GM12878 (cell line): ENCODE measurements around the gene TNIP3. TPM values are rescaled to one million over a fixed set of nuclear protein-coding genes. Genes with fewer than 3 reads are reported as not detected.

ENCODE experiments used
- ATAC-seq: fragments of 200-7000 bp; cut with Tn5 transposase; 3 replicates; pipeline ENCODE4 v1.9.1; 2020; ENCODE audit warnings: mild to moderate bottlenecking, moderate library complexity
- BruUV-seq: library from RNA; stranded (reverse); fragments of 400-500 nt; replicated peaks from 2 replicates; lab custom pipeline; 2021; lab: Mats Ljungman, UMichigan
- CTCF ChIA-PET: fragments of 300-600 bp; sonication (Branson Sonifier 250); formaldehyde crosslinking; extraction: SDS; loops from one replicate; lab custom pipeline; 2021; ENCODE audit warnings: inconsistent platforms; lab: Yijun Ruan, JAX
- POLR2A ChIA-PET: fragments of 350-600 bp; formaldehyde crosslinking; extraction: SDS; loops from one replicate; lab custom pipeline; 2021; ENCODE audit warnings: inconsistent platforms; lab: Charles Lee
- RAD21 ChIA-PET: fragments of 300-600 bp; sonication (Branson Sonifier 250); formaldehyde crosslinking; loops from one replicate; lab custom pipeline; 2023; ENCODE audit warnings: antibody characterized with exemption; ENCODE audit not compliant: unreplicated experiment; lab: Charles Lee
- SMC1A ChIA-PET: fragments of 300-600 bp; sonication (Branson Sonifier 250); formaldehyde crosslinking; loops from one replicate; lab custom pipeline; 2023; ENCODE audit not compliant: unreplicated experiment, uncharacterized antibody; lab: Charles Lee
- DNase-seq: peaks from one replicate; pipeline ENCODE4 v3.0.0-alpha.2; 2011; ENCODE audit warnings: low read depth, low spot score
- FAIRE-seq: peaks from 3 replicates; lab custom pipeline; 2011; peaks lifted over from hg19 to GRCh38; lab: Jason Lieb, UNC
- H2AFZ ChIP-seq: 2 replicates; pipeline ENCODE4 v1.6.0; 2011; ENCODE audit warnings: low read depth, low read length, control low read depth; ENCODE audit not compliant: control insufficient read depth
- H3K27ac ChIP-seq: 2 replicates; pipeline ENCODE4 v1.5.1; 2011; ENCODE audit warnings: control low read depth; ENCODE audit not compliant: control insufficient read depth, insufficient read depth
- H3K27me3 ChIP-seq, 2 experiments: replicated peaks in 1 of 2; 2 replicates each; pipeline versions ENCODE4 v1.6.0 to v1.6.1; 2011; ENCODE audit warnings: low read length in 1 of 2; ENCODE audit not compliant: control insufficient read depth in 2 of 2, insufficient read depth in 2 of 2
- H3K36me3 ChIP-seq, 2 experiments: 2 replicates each; pipeline ENCODE4 v1.5.1; 2011; ENCODE audit warnings: low read length in 1 of 2; ENCODE audit not compliant: control insufficient read depth in 2 of 2, insufficient read depth in 2 of 2
- H3K4me1 ChIP-seq: 2 replicates; pipeline ENCODE4 v1.6.1; 2011; ENCODE audit warnings: mild to moderate bottlenecking, low read length, moderate library complexity, mixed read lengths; ENCODE audit not compliant: control insufficient read depth, insufficient read depth
- H3K4me2 ChIP-seq: 2 replicates; pipeline ENCODE4 v1.6.0; 2011; ENCODE audit warnings: control low read depth; ENCODE audit not compliant: control insufficient read depth, insufficient read depth
- H3K4me3 ChIP-seq: fragments of 200-600 bp; sonication (generic); 2 replicates; pipeline ENCODE4 v1.5.1; 2016
- H3K79me2 ChIP-seq: 2 replicates; pipeline ENCODE4 v1.6.0; 2011; ENCODE audit warnings: low read length; ENCODE audit not compliant: control insufficient read depth, insufficient read depth
- H3K9ac ChIP-seq: 2 replicates; pipeline ENCODE4 v1.8.0; 2011; ENCODE audit warnings: low read length, control low read depth, mixed read lengths; ENCODE audit not compliant: control insufficient read depth, insufficient read depth
- H3K9me3 ChIP-seq: replicated peaks from 3 replicates; pipeline ENCODE4 v1.5.1; 2011; ENCODE audit warnings: mild to moderate bottlenecking, low read length; ENCODE audit not compliant: control insufficient read depth, insufficient read depth
- H4K20me1 ChIP-seq: 2 replicates; pipeline ENCODE4 v1.6.0; 2011; ENCODE audit not compliant: control insufficient read depth, insufficient read depth
- CHD1 ChIP-seq: IDR thresholded peaks from 2 replicates; pipeline ENCODE4 v1.6.1; 2012; ENCODE audit warnings: low read depth, low read length, improper control_type of control experiment
- DPF2 ChIP-seq: fragments of 450-650 bp; IDR thresholded peaks from 2 replicates; pipeline ENCODE4 v1.6.1; 2017; ENCODE audit warnings: mild to moderate bottlenecking
- IRF4 ChIP-seq: IDR thresholded peaks from 2 replicates; pipeline ENCODE4 v1.6.1; 2011; ENCODE audit warnings: low read depth, low read length
- NR2F1 ChIP-seq: fragments of 450-650 bp; conservative IDR thresholded peaks from 2 replicates; pipeline ENCODE4 v1.6.1; 2017; ENCODE audit warnings: mild to moderate bottlenecking
- PAX5 ChIP-seq: IDR thresholded peaks from 2 replicates; pipeline ENCODE4 v1.6.1; 2011; ENCODE audit warnings: low read depth, low read length, borderline replicate concordance
- PAX8 ChIP-seq: fragments of 450-650 bp; IDR thresholded peaks from 2 replicates; pipeline ENCODE4 v1.6.1; 2017; ENCODE audit warnings: mild to moderate bottlenecking, moderate library complexity
- POLR2AphosphoS5 ChIP-seq: IDR thresholded peaks from 2 replicates; pipeline ENCODE4 v1.6.1; 2011; ENCODE audit warnings: mild to moderate bottlenecking, low read length, inconsistent platforms
- RAD51 ChIP-seq: fragments of 450-650 bp; IDR thresholded peaks from 2 replicates; pipeline ENCODE4 v1.6.1; 2016; ENCODE audit warnings: moderate library complexity, mild to moderate bottlenecking, inconsistent platforms
- SMARCA5 ChIP-seq: fragments of 450-650 bp; IDR thresholded peaks from 2 replicates; pipeline ENCODE4 v1.6.1; 2017; ENCODE audit warnings: mild to moderate bottlenecking
- YY1 ChIP-seq: IDR thresholded peaks from 2 replicates; pipeline ENCODE4 v1.6.1; 2011; ENCODE audit warnings: low read depth, mild to moderate bottlenecking, low read length
- ZBED1 ChIP-seq: IDR thresholded peaks from 2 replicates; pipeline ENCODE4 v1.6.1; 2016; ENCODE audit warnings: borderline replicate concordance
- ZBTB11 ChIP-seq: fragments of 450-650 bp; formaldehyde crosslinking; IDR thresholded peaks from 2 replicates; pipeline ENCODE4 v1.5.0; 2022; ENCODE audit warnings: mild to moderate bottlenecking, missing genetic modification characterization
- ZBTB33 ChIP-seq: fragments of 450-650 bp; IDR thresholded peaks from 2 replicates; pipeline ENCODE4 v1.6.1; 2017; ENCODE audit warnings: mild to moderate bottlenecking
- WGBS: methylation state at CpG from one replicate; pipeline ENCODE4 v1.1.6; 2016; ENCODE audit warnings: low lambda C conversion rate; ENCODE audit not compliant: insufficient replicate concordance, insufficient coverage; ENCODE audit errors: missing lambda C conversion rate; 5-methylcytosine and 5-hydroxymethylcytosine counted together
- in situ Hi-C: fragments of 300-500 bp; cut with MboI; formaldehyde crosslinking; loops from 9 replicates; pipeline ENCODE4 v1.14.3; 2018; ENCODE audit warnings: mixed read lengths
- intact Hi-C: fragments of 100-400 bp; cut with micrococcal nuclease; formaldehyde crosslinking; loops from one replicate; pipeline ENCODE4 v1.14.2; 2022; ENCODE audit not compliant: unreplicated experiment
- polyA plus RNA-seq, 11 experiments: library from polyadenylated mRNA; depleted of rRNA in 4 of 11; unstranded in 6 of 11; stranded (reverse) in 5 of 11; fragments of >200 nt; fragmentation: Nextera tagmentation in 4 of 11; fragmentation: Illumina TruSeq in 1 of 11; extraction: Ambion mirVana in 4 of 11; extraction: Trizol in 1 of 11; gene quantifications; 1 replicate in 1 of 11; 2 replicates in 10 of 11; pipeline versions ENCODE4 v1.2.1 to v1.2.3, GENCODE V29; 2011 to 2016; ENCODE audit warnings: inconsistent platforms in 2 of 11, missing spikeins in 2 of 11, low read depth in 1 of 11
- total RNA-seq, 4 experiments: library from RNA; depleted of rRNA in 3 of 4; stranded (reverse); fragments of >200 nt in 3 of 4; fragmentation: Illumina TruSeq in 1 of 4; extraction: Trizol in 1 of 4; gene quantifications; 2 replicates each; pipeline versions ENCODE4 v1.2.1 to v1.2.3, GENCODE V29; 2013 to 2021

Gene TNIP3
- total and polyA plus RNA-seq, 10 of the 15 experiments (the other 5 are each of a cell fraction or from before 2014, with no cell fraction given): 0.21 to 1.4 (median 0.67) TPM

- no TSS peak for BruUV-seq
- ATAC-seq (no peak), DNase-seq (no peak), FAIRE-seq (no peak)
- ChIA-PET CTCF (interaction anchor here (1.2 to 7.7 kb wide), 9 partner anchors 9 to 180 kb away, joined by 3 to 225 read pairs (median 7); no protein-coding TSS in a partner anchor), SMC1A (interaction anchor here (0.6 to 6.4 kb wide), 9 partner anchors 10 to 975 kb away, joined by 3 to 121 read pairs (median 4); no protein-coding TSS in a partner anchor), POLR2A (no interaction called here), RAD21 (interaction anchor here (0.9 to 3.2 kb wide), 2 partner anchors 9 to 61 kb away, joined by 4 to 53 read pairs; no protein-coding TSS in a partner anchor)
- Histone ChIP-seq H3K4me2 (no peak overlapping the region), H3K4me3 (no peak overlapping the region), H2AFZ (no peak overlapping the region), H3K36me3 (no peaks in the 10 kb centered on the region), H3K9ac (no peak overlapping the region), H3K27ac (no peak overlapping the region), H3K4me1 (peaks cover 7% of the 10 kb centered on the region), H3K9me3 (no peaks in the 10 kb centered on the region), H3K27me3 (no peaks in the 10 kb centered on the region), H3K79me2 (no peaks in the 10 kb centered on the region), H4K20me1 (no peaks in the 10 kb centered on the region)
- 67% methylated on average over 4 of the region's 4 CpGs for WGBS
- in situ Hi-C loops: loop anchor here (5.0 kb wide), 2 partner anchors 62 to 117 kb away; no protein-coding TSS in a partner anchor
- intact Hi-C loops: no loop called here
- TF ChIP-seq DPF2 (no peak), SMARCA5 (no peak), PAX5 (no peak), CHD1 (no peak), PAX8 (no peak), ZBTB33 (no peak), IRF4 (no peak), POLR2AphosphoS5 (no peak), ZBED1 (no peak), ZBTB11 (no peak), RAD51 (no peak), NR2F1 (no peak), YY1 (no peak)
Observed at GRCh38 chr4:121190389-121190788, 26.3 kb upstream of the TNIP3 start.
